OCI-LY1 (cell line): Measurements from ENCODE around the gene COMMD1.

Experiments used
- EZH2 ChIP-seq: fragments of 200-600 bp; sonication (generic), shearing (Covaris generic); IDR thresholded peaks from 2 replicates; pipeline ENCODE4 v1.8.0; 2017; ENCODE audit warnings: borderline replicate concordance, mixed run types, mild to moderate bottlenecking, antibody characterized with exemption, low read length, moderate library complexity, mixed read lengths
- TF ChIP-seq, protein P1 (sequence below): fragments of 200-600 bp; sonication (generic), shearing (Covaris generic); IDR thresholded peaks from 2 replicates; pipeline ENCODE4 v1.5.1; 2017; ENCODE audit warnings: mild to moderate bottlenecking, antibody characterized with exemption, low read length, moderate library complexity, mixed read lengths

GRCh38 chr2:61984682-61985081 lies 79.2 kb downstream of the COMMD1 start:
- TF ChIP-seq, protein P1, sequence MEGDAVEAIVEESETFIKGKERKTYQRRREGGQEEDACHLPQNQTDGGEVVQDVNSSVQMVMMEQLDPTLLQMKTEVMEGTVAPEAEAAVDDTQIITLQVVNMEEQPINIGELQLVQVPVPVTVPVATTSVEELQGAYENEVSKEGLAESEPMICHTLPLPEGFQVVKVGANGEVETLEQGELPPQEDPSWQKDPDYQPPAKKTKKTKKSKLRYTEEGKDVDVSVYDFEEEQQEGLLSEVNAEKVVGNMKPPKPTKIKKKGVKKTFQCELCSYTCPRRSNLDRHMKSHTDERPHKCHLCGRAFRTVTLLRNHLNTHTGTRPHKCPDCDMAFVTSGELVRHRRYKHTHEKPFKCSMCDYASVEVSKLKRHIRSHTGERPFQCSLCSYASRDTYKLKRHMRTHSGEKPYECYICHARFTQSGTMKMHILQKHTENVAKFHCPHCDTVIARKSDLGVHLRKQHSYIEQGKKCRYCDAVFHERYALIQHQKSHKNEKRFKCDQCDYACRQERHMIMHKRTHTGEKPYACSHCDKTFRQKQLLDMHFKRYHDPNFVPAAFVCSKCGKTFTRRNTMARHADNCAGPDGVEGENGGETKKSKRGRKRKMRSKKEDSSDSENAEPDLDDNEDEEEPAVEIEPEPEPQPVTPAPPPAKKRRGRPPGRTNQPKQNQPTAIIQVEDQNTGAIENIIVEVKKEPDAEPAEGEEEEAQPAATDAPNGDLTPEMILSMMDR, result no peak
- TF ChIP-seq EZH2, result no peak
